ENCODE data around the gene ARF3. TPM values are rescaled to one million over a fixed set of nuclear protein-coding genes. Genes with fewer than 3 reads are reported as not detected.

ARF3 gene
- total RNA-seq, 1 experiment from 2014 or later = 263 TPM

GRCh38 chr12:48978741-48979601 lies 21.7 kb upstream of the ARF3 start:
- no peak for DNase-seq
- no peak overlapping the region for H3K27ac Mint-ChIP-seq

More at GRCh38 chr12:48978741-48979601, 21.7 kb upstream of the ARF3 start:
- no peak overlapping the region for H2BK15ac ChIP-seq (ENCODE audit: low read depth, low read length)
- peaks cover 3 to 9% of the 10 kb centered on the region in 2 experiments; a peak in 4 of 5 replicates for H3K9me3 Mint-ChIP-seq
- no peaks in the 10 kb centered on the region for H4K20me1 ChIP-seq (ENCODE audit: control insufficient read depth, insufficient read depth, insufficient read length)
- peaks cover 99% of the 10 kb centered on the region for H3K27me3 Mint-ChIP-seq (ENCODE audit: low read depth)
- H3K4me3 Mint-ChIP-seq = peak overlapping the region; percentile 47 to 75
- H3K9me3 ChIP-seq (ENCODE audit: control insufficient read depth, low read depth, low read length) = no peaks in the 10 kb centered on the region
- H3K79me1 ChIP-seq (ENCODE audit: insufficient read depth, low read depth, low read length, poor library complexity, severe bottlenecking) = no peaks in the 10 kb centered on the region
- no peak overlapping the region for H3K27ac ChIP-seq (ENCODE audit: insufficient read length, low read depth, low read length)
- no peak overlapping the region for H3K56ac ChIP-seq (ENCODE audit: insufficient read length, low read depth, low read length)
- no peaks in the 10 kb centered on the region; a peak in 1 of 7 replicates for H3K36me3 Mint-ChIP-seq (ENCODE audit: insufficient read depth in 1 of 3, low read depth in 3 of 3)
- no peak overlapping the region for H4K8ac ChIP-seq (replicated peaks; ENCODE audit: insufficient read length, low read depth, low read length)
- no peak overlapping the region for H3K23ac ChIP-seq (ENCODE audit: insufficient read length, low read depth, low read length)
- H2AFZ ChIP-seq (ENCODE audit: low read length) = no peak overlapping the region
- H4K5ac ChIP-seq (ENCODE audit: insufficient read length, low read depth, low read length) = no peak overlapping the region
- no peak overlapping the region for H2AK5ac ChIP-seq (ENCODE audit: insufficient read length, low read length)
- H2BK5ac ChIP-seq (ENCODE audit: insufficient read length, low read length) = no peak overlapping the region
- no peak overlapping the region for H2BK120ac ChIP-seq (ENCODE audit: low read depth, low read length, poor library complexity, severe bottlenecking)
- H3K79me2 ChIP-seq (ENCODE audit: insufficient read depth, low read length) = no peaks in the 10 kb centered on the region
- H3K27me3 ChIP-seq (ENCODE audit: insufficient read depth, low read length) = peaks cover 90% of the 10 kb centered on the region
- no peak for TF ChIP-seq CTCF (conservative IDR thresholded peaks at IDR 0.05)
- H3K4me2 ChIP-seq (ENCODE audit: insufficient read depth, insufficient read length, low read length) = peak overlapping the region; percentile 21
- H3T11ph ChIP-seq (ENCODE audit: low read length) = no peak overlapping the region
- H3K4me1 ChIP-seq (ENCODE audit: insufficient read depth, low read length) = no peaks in the 10 kb centered on the region; the same call in 1 of the 2 replicates
- H4K91ac ChIP-seq (ENCODE audit: insufficient read length, low read depth, low read length) = no peak overlapping the region
- peaks cover 25 to 41% of the 10 kb centered on the region in 2 experiments for H3K4me1 Mint-ChIP-seq
- WGBS (ENCODE audit: extremely low coverage, insufficient read length, low lambda C conversion rate) = no CpG with 5 or more reads among the region's 45 CpGs
- no peak overlapping the region for H3K18ac ChIP-seq (ENCODE audit: insufficient read length, low read depth, low read length)
- no peak overlapping the region for H2BK12ac ChIP-seq (ENCODE audit: insufficient read length, low read depth, low read length)
- H2BK20ac ChIP-seq (ENCODE audit: low read depth, low read length, poor library complexity, severe bottlenecking) = no peak overlapping the region
- no peak overlapping the region for H3K4ac ChIP-seq (ENCODE audit: low read depth, low read length)
- H3K14ac ChIP-seq (ENCODE audit: insufficient read depth, low read length) = no peak overlapping the region
- no peak overlapping the region for H3K9ac ChIP-seq (ENCODE audit: extremely low read depth, insufficient read length, low read length)
- peaks cover 15% of the 10 kb centered on the region for H3K23me2 ChIP-seq (ENCODE audit: insufficient read length, low read depth, low read length, poor library complexity, severe bottlenecking)
